ENCODE results near the gene MTMR2. TPM values are rescaled to one million over a fixed set of nuclear protein-coding genes. Genes with fewer than 3 reads are reported as not detected.

The MTMR2 gene
- total and polyA plus RNA-seq, 2 donors (not counting 1 experiment from before 2014, with no cell fraction given) = 29.2 to 48.2 TPM

DNA sequence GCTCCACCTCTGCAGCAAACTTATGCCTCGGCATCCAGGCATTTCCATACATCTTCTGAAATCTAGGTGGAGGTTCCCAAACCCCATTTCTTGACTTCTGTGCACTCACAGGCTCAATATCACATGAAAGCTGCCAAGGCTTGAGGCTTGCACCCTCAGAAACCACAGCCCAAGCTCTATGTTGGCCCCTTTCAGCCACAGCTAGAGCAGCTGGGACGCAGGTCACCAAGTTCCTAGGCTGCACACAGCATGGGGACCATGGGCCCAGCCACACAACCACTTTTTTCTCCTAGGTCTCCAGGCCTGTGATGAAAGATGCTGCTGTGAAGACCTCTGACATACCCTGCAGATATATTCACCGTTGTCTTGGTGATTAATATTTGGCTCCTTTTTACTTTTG lies 24.7 kb upstream of the MTMR2 start:
- Histone ChIP-seq H2AFZ (ENCODE audit: low read length) (no peak overlapping the region), H4K20me1 (ENCODE audit: control insufficient read depth, extremely low read depth, insufficient read depth, low read length) (no peaks in the 10 kb centered on the region), H3K36me3 (ENCODE audit: control insufficient read depth, insufficient read depth, low read length) (no peaks in the 10 kb centered on the region), H3K9ac (ENCODE audit: insufficient read depth, low read length) (no peak overlapping the region), H3K9me3 (ENCODE audit: control insufficient read depth, insufficient read depth, low read depth, low read length) (no peaks in the 10 kb centered on the region), H3K27me3 (ENCODE audit: control insufficient read depth, insufficient read depth, low read length) (no peaks in the 10 kb centered on the region), H3K79me2 (ENCODE audit: control insufficient read depth, insufficient read depth, low read length) (no peaks in the 10 kb centered on the region), H3K4me3 (replicated peaks in 1 of 4; ENCODE audit: control extremely low read depth in 1 of 4, insufficient read depth in 1 of 4, low read depth in 3 of 4, low read length in 4 of 4) (no peak overlapping the region), H3K4me1 (ENCODE audit: control insufficient read depth, extremely low read depth, insufficient read depth, low read length) (no peaks in the 10 kb centered on the region), H3K27ac (ENCODE audit: insufficient read depth, low read length) (no peak overlapping the region), H3K4me2 (ENCODE audit: extremely low read depth, insufficient read depth, low read length) (no peak overlapping the region)
- TF ChIP-seq, protein P1, sequence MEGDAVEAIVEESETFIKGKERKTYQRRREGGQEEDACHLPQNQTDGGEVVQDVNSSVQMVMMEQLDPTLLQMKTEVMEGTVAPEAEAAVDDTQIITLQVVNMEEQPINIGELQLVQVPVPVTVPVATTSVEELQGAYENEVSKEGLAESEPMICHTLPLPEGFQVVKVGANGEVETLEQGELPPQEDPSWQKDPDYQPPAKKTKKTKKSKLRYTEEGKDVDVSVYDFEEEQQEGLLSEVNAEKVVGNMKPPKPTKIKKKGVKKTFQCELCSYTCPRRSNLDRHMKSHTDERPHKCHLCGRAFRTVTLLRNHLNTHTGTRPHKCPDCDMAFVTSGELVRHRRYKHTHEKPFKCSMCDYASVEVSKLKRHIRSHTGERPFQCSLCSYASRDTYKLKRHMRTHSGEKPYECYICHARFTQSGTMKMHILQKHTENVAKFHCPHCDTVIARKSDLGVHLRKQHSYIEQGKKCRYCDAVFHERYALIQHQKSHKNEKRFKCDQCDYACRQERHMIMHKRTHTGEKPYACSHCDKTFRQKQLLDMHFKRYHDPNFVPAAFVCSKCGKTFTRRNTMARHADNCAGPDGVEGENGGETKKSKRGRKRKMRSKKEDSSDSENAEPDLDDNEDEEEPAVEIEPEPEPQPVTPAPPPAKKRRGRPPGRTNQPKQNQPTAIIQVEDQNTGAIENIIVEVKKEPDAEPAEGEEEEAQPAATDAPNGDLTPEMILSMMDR (conservative IDR thresholded peaks at IDR 0.05 in 1 of 2, IDR thresholded peaks at IDR 0.05 in 1 of 2; ENCODE audit: low read depth in 1 of 2, low read length in 2 of 2) = no peak
- TF ChIP-seq EZH2 (IDR thresholded peaks at IDR 0.05; ENCODE audit: low read length, missing control alignments) = no peak
- DNase-seq (ENCODE audit: low read depth in 2 of 2) = no peak

DNA sequence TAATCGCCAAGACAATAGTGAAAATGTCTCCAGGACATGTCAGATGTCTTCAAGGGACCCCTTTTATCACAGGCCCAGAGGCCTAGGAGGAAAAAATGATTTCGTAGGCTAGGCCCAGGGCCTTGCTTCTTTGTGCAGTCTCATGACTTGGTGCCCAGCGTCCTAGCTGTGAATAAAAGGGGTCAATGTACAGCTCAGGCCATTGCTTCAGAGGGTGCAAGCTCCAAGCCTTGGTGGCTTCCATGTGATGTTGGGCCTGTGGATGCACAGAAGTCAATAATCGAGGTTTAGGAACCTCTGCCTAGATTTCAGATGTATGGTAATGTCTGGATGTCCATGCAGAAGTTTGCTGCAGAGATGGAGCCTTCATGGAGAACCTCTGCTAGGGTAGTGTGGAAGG lies 20.7 kb upstream of the MTMR2 start:
- Histone ChIP-seq H3K4me2 (ENCODE audit: extremely low read depth, insufficient read depth, low read length) (no peak overlapping the region), H3K79me2 (ENCODE audit: control insufficient read depth, insufficient read depth, low read length) (no peaks in the 10 kb centered on the region), H3K27me3 (ENCODE audit: control insufficient read depth, insufficient read depth, low read length) (no peaks in the 10 kb centered on the region), H3K4me1 (ENCODE audit: control insufficient read depth, extremely low read depth, insufficient read depth, low read length) (no peaks in the 10 kb centered on the region), H3K36me3 (ENCODE audit: control insufficient read depth, insufficient read depth, low read length) (no peaks in the 10 kb centered on the region), H2AFZ (ENCODE audit: low read length) (no peak overlapping the region), H4K20me1 (ENCODE audit: control insufficient read depth, extremely low read depth, insufficient read depth, low read length) (no peaks in the 10 kb centered on the region), H3K9me3 (ENCODE audit: control insufficient read depth, insufficient read depth, low read depth, low read length) (no peaks in the 10 kb centered on the region), H3K27ac (ENCODE audit: insufficient read depth, low read length) (no peak overlapping the region), H3K4me3 (replicated peaks in 1 of 4; ENCODE audit: control extremely low read depth in 1 of 4, insufficient read depth in 1 of 4, low read depth in 3 of 4, low read length in 4 of 4) (no peak overlapping the region), H3K9ac (ENCODE audit: insufficient read depth, low read length) (no peak overlapping the region)
- TF ChIP-seq EZH2 (IDR thresholded peaks at IDR 0.05; ENCODE audit: low read length, missing control alignments) = no peak
- TF ChIP-seq, protein P1 (conservative IDR thresholded peaks at IDR 0.05 in 1 of 2, IDR thresholded peaks at IDR 0.05 in 1 of 2; ENCODE audit: low read depth in 1 of 2, low read length in 2 of 2) = no peak
- no peak for DNase-seq (ENCODE audit: low read depth in 2 of 2)

DNA sequence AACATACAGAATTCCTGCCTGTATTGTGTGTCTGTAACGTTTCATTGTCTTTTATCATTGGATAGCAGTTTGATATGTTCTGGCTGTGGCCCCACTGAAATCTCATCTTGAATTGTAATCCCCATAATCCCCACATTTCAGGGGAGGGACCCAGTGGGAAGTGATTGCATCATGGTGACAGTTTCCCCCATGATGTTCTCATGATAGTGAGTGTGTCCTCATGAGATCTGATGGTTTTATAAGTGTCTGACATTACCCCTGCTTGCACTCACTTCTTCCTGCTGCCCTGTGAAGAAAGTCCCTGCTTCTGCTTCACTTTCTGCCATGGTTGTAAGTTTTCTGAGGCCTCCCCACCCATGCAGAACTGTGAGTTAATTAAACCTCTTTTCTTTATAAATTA lies 19.6 kb upstream of the MTMR2 start:
- Histone ChIP-seq H3K36me3 (ENCODE audit: control insufficient read depth, insufficient read depth, low read length) (no peaks in the 10 kb centered on the region), H3K4me1 (ENCODE audit: control insufficient read depth, extremely low read depth, insufficient read depth, low read length) (no peaks in the 10 kb centered on the region), H3K27ac (ENCODE audit: insufficient read depth, low read length) (no peak overlapping the region), H3K4me2 (ENCODE audit: extremely low read depth, insufficient read depth, low read length) (no peak overlapping the region), H4K20me1 (ENCODE audit: control insufficient read depth, extremely low read depth, insufficient read depth, low read length) (no peaks in the 10 kb centered on the region), H2AFZ (ENCODE audit: low read length) (no peak overlapping the region), H3K27me3 (ENCODE audit: control insufficient read depth, insufficient read depth, low read length) (no peaks in the 10 kb centered on the region), H3K9ac (ENCODE audit: insufficient read depth, low read length) (no peak overlapping the region), H3K4me3 (replicated peaks in 1 of 4; ENCODE audit: control extremely low read depth in 1 of 4, insufficient read depth in 1 of 4, low read depth in 3 of 4, low read length in 4 of 4) (no peak overlapping the region), H3K79me2 (ENCODE audit: control insufficient read depth, insufficient read depth, low read length) (no peaks in the 10 kb centered on the region), H3K9me3 (ENCODE audit: control insufficient read depth, insufficient read depth, low read depth, low read length) (no peaks in the 10 kb centered on the region)
- no peak for DNase-seq (ENCODE audit: low read depth in 2 of 2)
- TF ChIP-seq, protein P1 (conservative IDR thresholded peaks at IDR 0.05 in 1 of 2, IDR thresholded peaks at IDR 0.05 in 1 of 2; ENCODE audit: low read depth in 1 of 2, low read length in 2 of 2) = no peak

Measured in fibroblast of lung (primary cell).